HEK293T (cell line): ENCODE measurements around the gene MNS1.

Source experiments
- CTCF ChIA-PET: fragments of 350-600 bp; formaldehyde crosslinking; extraction: SDS; loops from one replicate; lab custom pipeline; 2021; ENCODE audit warnings: antibody characterized with exemption, inconsistent platforms; lab: Yijun Ruan, JAX
- POLR2A ChIA-PET: fragments of 350-600 bp; formaldehyde crosslinking; extraction: SDS; loops from one replicate; lab custom pipeline; 2020; ENCODE audit warnings: antibody characterized with exemption, inconsistent platforms; lab: Yijun Ruan, JAX
- DNase-seq: peaks from one replicate; pipeline ENCODE4 v3.0.0; 2012; ENCODE audit warnings: mixed read lengths; ENCODE audit errors: extremely low spot score
- ARNT ChIP-seq: fragments of 450-650 bp; IDR thresholded peaks from 2 replicates; pipeline ENCODE4 v1.6.1; 2017; ENCODE audit warnings: mild to moderate bottlenecking
- BHLHE40 ChIP-seq: fragments of 450-650 bp; IDR thresholded peaks from 2 replicates; pipeline ENCODE4 v1.6.1; 2016; ENCODE audit warnings: mild to moderate bottlenecking, moderate library complexity, borderline replicate concordance
- CTBP1 ChIP-seq: fragments of 450-650 bp; IDR thresholded peaks from 2 replicates; pipeline ENCODE4 v1.6.1; 2016; ENCODE audit warnings: borderline replicate concordance
- ELF4 ChIP-seq: fragments of 450-650 bp; IDR thresholded peaks from 2 replicates; pipeline ENCODE4 v1.6.1; 2017; ENCODE audit warnings: antibody characterized with exemption
- FOXA1 ChIP-seq: fragments of 450-650 bp; IDR thresholded peaks from 2 replicates; pipeline ENCODE4 v1.6.1; 2016; ENCODE audit warnings: mild to moderate bottlenecking
- FOXK2 ChIP-seq: fragments of 450-650 bp; IDR thresholded peaks from 2 replicates; pipeline ENCODE4 v1.6.1; 2016; ENCODE audit warnings: mild to moderate bottlenecking
- FOXM1 ChIP-seq: fragments of 450-650 bp; IDR thresholded peaks from 2 replicates; pipeline ENCODE4 v1.6.1; 2017; ENCODE audit warnings: mild to moderate bottlenecking, borderline replicate concordance
- HDGF ChIP-seq: fragments of 450-650 bp; IDR thresholded peaks from 2 replicates; pipeline ENCODE4 v1.6.1; 2017; ENCODE audit warnings: antibody characterized with exemption, borderline replicate concordance
- L3MBTL2 ChIP-seq: fragments of 450-650 bp; conservative IDR thresholded peaks from 2 replicates; pipeline ENCODE4 v1.6.1; 2016; ENCODE audit warnings: mild to moderate bottlenecking
- LEF1 ChIP-seq: fragments of 450-650 bp; IDR thresholded peaks from 2 replicates; pipeline ENCODE4 v1.6.1; 2017; ENCODE audit warnings: mild to moderate bottlenecking, borderline replicate concordance
- NFRKB ChIP-seq: fragments of 450-650 bp; IDR thresholded peaks from 2 replicates; pipeline ENCODE4 v1.6.1; 2016; ENCODE audit warnings: mild to moderate bottlenecking, moderate library complexity
- SP1 ChIP-seq: fragments of 450-650 bp; IDR thresholded peaks from 2 replicates; pipeline ENCODE4 v1.6.1; 2017
- SUZ12 ChIP-seq: fragments of 450-650 bp; IDR thresholded peaks from 2 replicates; pipeline ENCODE4 v1.6.1; 2016; ENCODE audit warnings: mild to moderate bottlenecking
- TARDBP ChIP-seq: fragments of 450-650 bp; IDR thresholded peaks from 2 replicates; pipeline ENCODE4 v1.6.1; 2016
- ZNF384 ChIP-seq: fragments of 450-650 bp; IDR thresholded peaks from 2 replicates; pipeline ENCODE4 v1.6.1; 2016
- TF ChIP-seq, protein P1 (sequence below): fragments of 450-650 bp; IDR thresholded peaks from 2 replicates; pipeline ENCODE4 v1.6.1; 2016

MNS1 gene

DNA sequence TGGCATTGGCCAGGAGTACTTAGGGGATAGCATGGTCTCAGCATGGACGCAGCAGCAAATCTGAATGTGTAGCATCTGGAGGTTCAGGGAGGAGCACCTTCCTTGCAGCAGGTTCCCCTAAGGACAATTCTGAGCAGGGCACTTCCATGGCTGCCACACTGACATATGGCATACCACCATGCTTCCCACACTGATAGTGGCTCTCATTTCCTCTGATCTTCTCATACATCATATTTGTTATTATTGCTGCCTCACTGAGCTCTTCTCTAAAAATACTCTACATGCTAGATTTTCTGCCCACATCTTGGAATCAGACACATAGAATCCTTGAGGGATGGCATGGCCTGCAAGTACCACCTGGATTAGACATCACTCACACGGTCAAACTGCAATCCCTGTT is 7.3 kb upstream of the MNS1 start:
- CTCF ChIA-PET, result no interaction called here
- POLR2A ChIA-PET, result no interaction called here
- TF ChIP-seq, protein P1, sequence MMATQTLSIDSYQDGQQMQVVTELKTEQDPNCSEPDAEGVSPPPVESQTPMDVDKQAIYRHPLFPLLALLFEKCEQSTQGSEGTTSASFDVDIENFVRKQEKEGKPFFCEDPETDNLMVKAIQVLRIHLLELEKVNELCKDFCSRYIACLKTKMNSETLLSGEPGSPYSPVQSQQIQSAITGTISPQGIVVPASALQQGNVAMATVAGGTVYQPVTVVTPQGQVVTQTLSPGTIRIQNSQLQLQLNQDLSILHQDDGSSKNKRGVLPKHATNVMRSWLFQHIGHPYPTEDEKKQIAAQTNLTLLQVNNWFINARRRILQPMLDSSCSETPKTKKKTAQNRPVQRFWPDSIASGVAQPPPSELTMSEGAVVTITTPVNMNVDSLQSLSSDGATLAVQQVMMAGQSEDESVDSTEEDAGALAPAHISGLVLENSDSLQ, result no peak
- TF ChIP-seq HDGF (no peak), ARNT (no peak), LEF1 (no peak), NFRKB (no peak), ELF4 (no peak), ZNF384 (no peak), BHLHE40 (no peak), TARDBP (no peak), CTBP1 (no peak), FOXK2 (no peak), FOXA1 (no peak)
- no peak for DNase-seq

DNA sequence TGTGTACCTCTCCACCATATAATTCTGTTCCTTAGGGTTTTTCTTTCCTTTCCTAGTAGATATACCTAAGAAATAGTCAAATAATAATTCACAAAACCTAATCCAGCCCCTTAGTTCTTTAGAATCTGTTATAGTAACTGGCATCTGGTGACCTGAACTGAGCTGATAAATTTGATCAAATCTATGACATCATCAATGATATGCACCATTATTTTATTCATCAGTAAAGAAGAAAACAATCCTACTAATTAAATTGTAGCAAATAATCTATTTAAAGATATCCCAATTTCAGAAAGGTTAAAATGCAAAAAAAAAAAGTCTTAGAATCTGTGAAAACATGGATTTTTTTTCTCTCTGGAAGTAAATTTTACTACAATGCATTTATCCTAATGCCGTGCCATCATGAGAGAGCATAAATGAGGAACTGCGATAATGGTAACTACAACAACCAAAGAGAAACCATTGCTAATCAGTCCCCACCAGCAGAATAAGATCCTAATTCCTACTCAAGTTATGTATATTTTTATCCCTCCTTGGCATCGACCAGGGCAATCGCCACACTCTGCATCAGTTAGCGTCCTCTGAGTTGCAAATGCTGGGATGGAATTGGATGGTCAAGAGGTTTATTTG is 6.6 kb upstream of the MNS1 start:
- CTCF ChIA-PET, result no interaction called here
- TF ChIP-seq, protein P1, result no peak
- POLR2A ChIA-PET, result no interaction called here
- DNase-seq, result no peak

DNA sequence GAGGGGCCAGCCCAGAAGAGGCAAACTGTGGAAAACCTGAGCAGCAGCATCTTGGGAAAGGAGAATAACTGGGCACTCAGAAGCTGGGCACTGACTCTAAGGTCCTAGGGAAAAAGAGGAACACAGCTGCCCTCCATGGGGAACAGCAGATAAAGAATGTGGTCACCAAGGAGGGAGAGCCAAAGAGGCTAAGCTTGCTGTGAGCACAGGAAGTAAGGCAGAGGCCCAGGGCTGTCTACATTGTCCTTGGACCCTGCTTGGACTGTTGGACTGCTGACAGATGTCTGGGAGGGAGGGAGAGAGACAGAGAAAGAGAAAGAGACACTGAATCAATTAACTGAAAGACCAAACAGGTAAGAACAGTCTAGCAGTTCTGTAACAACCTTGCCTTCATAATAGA is 4.5 kb upstream of the MNS1 start:
- CTCF ChIA-PET, result no interaction called here
- no peak for DNase-seq
- TF ChIP-seq ELF4 (no peak), SP1 (no peak), FOXK2 (no peak), FOXA1 (no peak), CTBP1 (no peak), ARNT (no peak), TARDBP (no peak), SUZ12 (no peak), FOXM1 (no peak), HDGF (no peak)
- TF ChIP-seq, protein P1, result no peak
- POLR2A ChIA-PET, result no interaction called here

DNA sequence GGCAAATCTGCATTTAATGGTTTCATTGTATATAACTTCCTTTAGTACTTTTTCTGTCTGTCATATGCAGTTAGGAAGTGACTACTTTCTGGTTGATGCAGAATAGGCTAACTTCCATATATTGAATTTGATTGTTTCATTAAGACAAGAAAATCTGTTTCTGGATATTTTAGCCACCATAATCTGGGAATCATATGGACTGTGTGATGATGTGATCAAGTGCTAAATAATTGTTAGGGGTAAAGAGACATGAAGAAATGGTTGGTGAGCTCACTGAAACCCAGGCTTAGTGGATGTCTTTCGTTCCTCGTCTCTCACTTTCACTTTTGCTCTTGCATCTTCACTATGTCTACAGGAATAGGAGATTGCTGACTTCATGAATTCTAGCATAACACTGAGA is 3.5 kb upstream of the MNS1 start:
- no peak for DNase-seq
- POLR2A ChIA-PET, result no interaction called here
- TF ChIP-seq FOXA1, result no peak
- TF ChIP-seq ELF4, result no peak
- no peak for TF ChIP-seq SUZ12
- no peak for TF ChIP-seq CTBP1
- no peak for TF ChIP-seq FOXK2
- TF ChIP-seq SP1, result no peak
- no peak for TF ChIP-seq ARNT
- CTCF ChIA-PET, result no interaction called here

DNA sequence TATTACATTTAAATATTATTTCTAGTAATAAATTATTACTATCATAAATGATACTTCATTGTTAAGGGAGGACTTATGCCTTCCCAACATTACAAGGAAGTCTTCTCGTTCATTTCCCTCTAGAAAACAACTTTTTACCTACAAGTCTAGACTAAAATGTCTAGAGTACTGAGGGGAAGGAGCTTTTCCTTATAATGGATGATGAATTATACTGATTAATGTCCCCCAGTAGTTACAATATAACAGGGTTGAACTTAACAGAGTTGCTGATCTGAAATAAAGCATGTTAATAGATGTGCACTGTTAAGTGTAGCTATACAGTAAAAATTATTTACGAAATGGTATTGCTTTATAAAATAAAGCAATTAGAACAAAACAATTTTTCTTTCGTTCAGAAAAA is 2.7 kb upstream of the MNS1 start:
- CTCF ChIA-PET, result no interaction called here
- POLR2A ChIA-PET, result no interaction called here
- no peak for TF ChIP-seq ARNT
- no peak for TF ChIP-seq NFRKB
- no peak for TF ChIP-seq HDGF
- TF ChIP-seq SUZ12, result no peak
- TF ChIP-seq BHLHE40, result no peak
- no peak for TF ChIP-seq ELF4
- no peak for TF ChIP-seq TARDBP
- TF ChIP-seq FOXA1, result no peak
- TF ChIP-seq L3MBTL2, result no peak
- no peak for DNase-seq

DNA sequence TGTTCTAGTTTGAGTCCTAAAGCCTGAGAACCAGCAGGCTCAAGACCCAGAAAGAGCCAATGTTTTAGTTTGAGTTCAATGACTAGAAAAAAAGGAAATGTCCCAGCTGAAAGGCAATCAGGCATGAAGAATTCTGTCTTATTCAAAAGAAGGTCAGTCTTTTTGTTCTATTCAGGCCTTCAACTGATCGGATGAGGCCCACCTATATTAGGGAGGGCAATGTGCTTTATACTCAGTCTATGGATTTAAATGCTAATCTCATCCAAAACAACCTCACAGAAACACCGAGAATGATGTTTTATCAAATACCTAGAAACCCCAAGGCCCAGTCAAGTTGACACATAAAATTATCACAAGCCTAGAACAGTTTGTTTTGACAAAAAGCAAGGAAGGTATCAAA is 4.0 kb downstream of the MNS1 start:
- DNase-seq, result no peak
- TF ChIP-seq ELF4 (no peak), FOXA1 (no peak), LEF1 (no peak), FOXK2 (no peak), FOXM1 (no peak), TARDBP (no peak), HDGF (no peak), CTBP1 (no peak), ZNF384 (no peak), NFRKB (no peak), BHLHE40 (no peak), ARNT (no peak), SP1 (no peak), SUZ12 (no peak), L3MBTL2 (no peak)
- TF ChIP-seq, protein P1, result no peak
- ChIA-PET POLR2A (no interaction called here), CTCF (no interaction called here)
